DMS 273 treated with DMSO at 0.1 percent for 48 hours (cell line): ENCODE measurements around the gene CIDEC.

Experiments
- DNase-seq: peaks from one replicate; lab custom pipeline; 2025; lab: John Stamatoyannopoulos, UW

CIDEC gene

GRCh38 chr3:9843715-9844438 is 36.2 kb downstream of the CIDEC start, which contains the start of gene RPUSD3:
Gene RPUSD3, minus strand, starts transcription at chr3:9844008. Its CDS starts 18 bp downstream, at chr3:9843990.
- peak; percentile 52 for DNase-seq

DNA sequence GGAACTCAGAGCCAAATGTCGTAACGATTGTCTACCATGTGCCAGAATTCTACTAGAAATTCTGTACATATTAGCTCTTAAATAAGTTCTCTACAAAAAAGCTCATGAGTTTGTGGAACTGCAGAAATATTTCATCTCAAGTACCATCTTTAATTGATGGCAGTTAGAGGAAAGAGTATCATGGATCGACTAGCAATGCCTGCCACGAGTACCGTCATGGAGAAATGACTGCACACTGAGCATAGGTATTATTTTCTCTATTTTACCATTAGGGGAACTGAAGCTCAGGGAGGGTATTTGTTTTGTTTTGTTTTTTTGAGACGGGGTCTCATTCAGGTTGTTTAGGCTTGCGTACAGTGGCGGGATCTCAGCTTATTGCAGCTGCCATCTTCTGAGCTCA is 39.0 kb downstream of the CIDEC start:
- DNase-seq, result no peak

DNA sequence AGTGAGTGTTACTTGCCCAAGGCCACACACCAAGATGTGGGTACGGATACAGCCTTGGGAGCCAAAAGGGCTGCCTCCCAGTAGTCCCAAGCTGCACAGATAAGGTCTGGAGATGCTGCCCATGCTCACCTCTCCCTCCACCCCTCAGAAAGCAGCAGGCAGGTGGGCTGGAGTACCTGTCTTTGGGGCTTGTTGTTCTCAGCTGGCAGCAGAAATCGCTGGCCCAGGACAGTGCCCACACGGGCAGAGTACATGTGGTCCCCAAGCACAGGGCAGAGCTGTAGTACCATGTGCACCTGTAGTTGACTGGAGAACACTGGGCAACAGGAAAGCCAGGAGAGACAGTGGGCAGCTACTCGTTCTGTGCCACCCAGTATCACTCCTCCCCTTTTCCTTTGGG is 41.2 kb downstream of the CIDEC start:
- DNase-seq, result no peak

DNA sequence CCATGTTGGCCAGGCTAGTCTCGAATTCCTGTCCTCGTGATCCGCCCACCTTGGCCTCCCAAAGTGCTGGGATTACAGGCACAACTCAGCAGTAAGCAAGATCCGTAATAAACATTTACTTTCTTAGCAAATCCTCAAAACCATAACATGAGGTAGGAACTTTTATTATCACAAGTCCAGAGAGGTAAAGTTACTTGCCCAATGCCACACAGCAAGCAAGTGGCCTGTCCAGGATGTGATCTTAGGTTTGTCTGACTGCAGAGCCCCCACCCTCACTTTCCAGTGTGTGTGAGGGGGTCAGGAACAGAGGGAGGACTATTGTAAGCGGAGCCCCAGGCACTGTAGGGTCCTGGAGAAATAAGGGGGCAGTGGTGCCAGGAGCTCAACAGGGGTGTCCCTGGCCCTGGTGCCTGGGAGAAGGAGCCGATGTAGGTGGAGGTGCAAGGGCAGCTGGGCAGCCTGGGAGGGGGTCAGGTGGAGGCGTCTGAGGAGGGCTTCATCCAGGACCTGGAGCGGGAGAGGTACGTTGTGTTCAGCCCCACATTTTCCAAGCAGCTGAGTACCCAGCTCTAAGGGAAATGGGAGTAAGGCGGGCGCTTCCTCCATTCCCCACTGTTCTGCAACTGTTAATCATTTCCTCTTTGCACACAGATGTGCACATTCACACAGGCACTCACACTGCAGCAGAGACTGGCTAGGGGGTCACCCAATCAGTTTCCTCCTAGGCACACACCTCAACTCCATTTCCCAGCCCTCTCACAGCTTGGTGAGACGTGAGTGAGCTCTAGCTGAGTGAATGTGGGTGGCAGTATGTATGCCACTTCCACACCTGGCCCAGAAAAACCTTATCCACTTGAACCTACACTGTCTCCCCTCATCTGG is 42.1 kb downstream of the CIDEC start:
- no peak for DNase-seq

GRCh38 chr3:9834520-9835380 is 45.3 kb downstream of the CIDEC start:
- DNase-seq, result no peak

GRCh38 chr3:9833078-9833477 is 47.0 kb downstream of the CIDEC start:
- no peak for DNase-seq

- no peak for DNase-seq
These were observed 48.8 kb downstream of the CIDEC start for GRCh38 chr3:9831253-9831652.

DNA sequence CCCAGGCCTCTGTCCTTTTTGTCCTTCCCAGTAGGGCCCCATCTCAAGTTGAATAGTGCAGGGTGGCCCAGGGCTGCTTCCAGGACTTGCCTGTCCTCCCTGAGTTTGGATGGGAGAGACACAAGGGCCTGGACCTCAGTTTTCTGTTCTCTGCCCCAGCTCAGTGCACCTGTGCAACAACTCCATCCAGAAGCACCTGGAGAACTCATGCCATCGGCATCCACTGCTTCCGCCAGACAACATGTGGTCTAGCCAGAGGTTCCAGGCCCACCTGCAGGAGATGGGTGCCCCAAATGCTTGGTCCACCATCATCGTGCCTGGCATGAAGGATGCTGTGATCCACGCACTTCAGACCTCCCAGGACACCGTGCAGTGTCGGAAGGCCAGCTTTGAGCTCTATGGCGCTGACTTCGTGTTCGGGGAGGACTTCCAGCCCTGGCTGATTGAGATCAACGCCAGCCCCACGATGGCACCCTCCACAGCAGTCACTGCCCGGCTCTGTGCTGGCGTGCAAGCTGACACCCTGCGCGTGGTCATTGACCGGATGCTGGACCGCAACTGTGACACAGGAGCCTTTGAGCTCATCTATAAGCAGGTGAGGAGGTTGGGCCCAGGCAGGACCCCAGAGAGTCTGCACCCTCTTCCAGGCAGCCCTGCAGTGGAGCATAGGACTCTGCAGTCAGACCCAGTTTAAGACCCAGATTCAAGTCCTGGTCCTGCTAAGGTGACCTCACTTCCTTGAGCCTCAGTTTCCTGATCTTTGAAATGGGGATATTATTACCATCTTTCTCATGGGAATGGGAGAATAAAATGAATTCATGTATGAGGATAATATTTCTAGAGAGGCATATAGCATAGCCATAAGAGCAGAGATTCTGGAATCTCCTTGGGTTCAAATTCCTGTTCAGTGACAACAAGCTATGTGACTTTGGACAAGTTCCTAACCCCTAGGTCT is 51.0 kb downstream of the CIDEC start:
- no peak for DNase-seq

DNA sequence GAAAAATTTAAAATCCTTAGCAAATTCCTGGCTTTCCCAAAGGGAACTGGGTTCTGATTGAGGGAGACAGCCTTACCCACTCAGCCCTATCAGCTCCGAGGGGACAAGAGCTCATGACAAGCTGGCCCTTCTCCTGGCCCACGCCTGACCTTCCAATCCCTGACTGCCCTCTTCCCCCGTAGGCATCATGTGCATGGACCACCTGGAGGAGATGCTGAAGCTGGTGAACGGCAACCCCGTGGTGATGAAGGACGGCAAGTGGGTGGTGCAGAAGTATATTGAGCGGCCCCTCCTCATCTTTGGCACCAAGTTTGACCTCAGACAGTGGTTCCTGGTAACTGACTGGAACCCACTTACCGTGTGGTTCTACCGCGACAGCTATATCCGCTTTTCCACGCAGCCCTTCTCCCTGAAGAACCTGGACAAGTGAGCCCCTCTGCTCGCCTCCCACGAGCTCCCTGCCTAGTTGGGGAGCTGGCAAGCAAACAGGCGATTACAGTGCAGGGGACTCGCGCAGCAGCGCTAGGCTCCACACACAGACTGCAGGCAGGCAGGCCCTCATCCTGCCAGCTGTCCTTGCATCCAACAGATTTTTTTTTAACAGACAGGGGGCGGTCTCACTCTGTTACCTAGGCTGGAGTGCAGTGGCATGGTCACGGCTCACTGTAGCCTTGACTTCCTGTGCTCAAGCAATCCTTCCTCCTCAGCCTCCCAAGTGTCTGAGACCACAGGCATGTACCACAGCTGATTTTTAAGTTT is 53.1 kb downstream of the CIDEC start:
- no peak for DNase-seq

GRCh38 chr3:9825451-9826040 is 54.5 kb downstream of the CIDEC start:
- DNase-seq, result no peak

- DNase-seq, result no peak
These were observed 59.1 kb downstream of the CIDEC start for GRCh38 chr3:9820946-9821345.

DNA sequence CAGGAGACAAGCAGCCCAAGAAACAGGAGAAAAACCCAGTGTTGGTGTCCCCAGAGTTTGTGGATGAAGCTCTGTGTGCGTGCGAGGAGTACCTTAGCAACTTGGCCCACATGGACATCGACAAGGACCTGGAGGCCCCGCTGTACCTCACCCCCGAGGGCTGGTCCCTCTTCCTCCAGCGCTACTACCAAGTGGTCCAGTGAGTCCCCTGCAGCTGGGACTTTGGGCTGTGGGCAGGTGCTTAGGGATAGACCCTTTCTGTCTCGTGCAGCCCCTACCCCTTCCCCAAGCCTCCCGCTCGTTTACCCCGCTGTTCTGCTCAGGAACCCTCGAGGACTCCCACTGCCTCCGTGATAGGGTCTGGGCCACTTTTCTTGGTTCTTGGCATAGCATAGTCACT is 59.5 kb downstream of the CIDEC start:
- DNase-seq, result no peak

DNA sequence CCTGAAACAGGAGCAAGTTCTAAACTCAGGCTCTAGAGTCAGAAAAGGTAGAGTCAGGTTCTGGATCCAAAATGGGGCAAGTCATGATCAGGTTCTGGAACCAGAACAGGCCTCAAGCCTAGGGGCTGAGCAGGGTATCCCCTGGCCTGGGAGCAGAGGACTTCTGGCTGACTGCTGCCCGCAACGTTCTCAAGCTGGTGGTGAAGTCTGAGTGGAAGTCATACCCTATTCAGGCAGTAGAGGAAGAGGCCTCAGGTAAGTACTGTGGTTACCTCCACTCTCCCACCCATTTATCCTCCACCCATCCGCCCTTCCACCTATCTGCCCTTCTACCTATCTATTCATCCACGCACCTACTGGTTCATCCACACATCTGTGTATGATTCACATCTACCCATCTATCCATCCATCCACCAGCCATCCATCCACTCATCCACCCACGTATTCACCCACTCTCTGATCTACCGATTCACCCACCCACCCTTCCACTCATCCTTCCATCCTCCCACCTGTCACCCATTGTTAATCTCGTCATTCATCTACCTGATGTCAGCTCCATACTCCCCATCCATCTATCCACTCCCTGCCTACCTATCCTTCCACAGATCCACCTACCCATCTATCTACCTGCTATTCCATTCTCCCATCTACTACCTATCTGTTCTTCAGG is 61.3 kb downstream of the CIDEC start:
- no peak for DNase-seq

DNA sequence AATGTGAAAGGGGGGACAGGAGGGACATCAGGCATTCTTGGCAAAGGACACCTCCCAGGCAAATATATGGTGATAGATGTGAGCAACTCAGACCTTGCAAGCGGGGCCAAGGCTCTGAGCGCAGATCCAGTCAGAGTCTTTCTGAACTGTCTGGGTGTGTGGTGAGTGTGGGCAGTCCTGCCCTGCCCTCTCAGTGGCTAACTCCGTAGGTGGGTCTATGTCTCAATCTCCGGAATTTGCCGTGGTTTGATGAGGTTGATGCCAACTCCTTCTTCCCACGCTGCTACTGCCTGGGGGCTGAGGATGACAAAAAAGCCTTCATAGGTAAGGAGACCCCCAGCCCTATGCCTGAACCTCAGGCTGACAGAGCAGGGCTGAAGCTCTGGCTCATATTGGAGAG is 62.6 kb downstream of the CIDEC start:
- DNase-seq, result no peak
